Measurements from ENCODE around the gene EPS8.
A peak's percentile ranks its signal among the peaks of the same experiment; 100 is the strongest.
"Not testable (repeated sequence)": the region's sequence is repeated elsewhere in the genome, so short reads cannot be mapped to it uniquely, and the experiment has no call there.

The EPS8 gene

DNA sequence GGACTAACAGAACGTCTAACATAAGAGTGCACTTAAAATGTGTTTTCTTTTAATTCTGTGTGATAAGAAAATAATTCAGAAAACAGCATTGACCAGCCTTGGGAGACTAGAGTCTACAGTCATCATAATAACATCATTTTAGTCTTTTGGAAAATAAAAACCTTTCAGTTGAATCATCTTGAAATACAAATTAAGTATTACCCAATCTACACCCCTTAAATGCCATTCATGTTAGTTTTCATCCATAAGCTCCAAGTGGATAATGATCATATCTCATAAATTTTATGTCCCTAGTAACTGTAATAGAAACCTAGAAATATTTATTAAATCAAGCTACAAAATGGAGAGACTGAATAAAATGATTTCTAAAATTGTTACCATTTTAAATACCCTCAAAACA, 32.4 kb downstream of the EPS8 start:
- DNase-seq (ENCODE audit: low spot score): no peak

GRCh38 chr12:15754233-15754632, 35.0 kb downstream of the EPS8 start:
- no peak for DNase-seq (ENCODE audit: low spot score)

DNA sequence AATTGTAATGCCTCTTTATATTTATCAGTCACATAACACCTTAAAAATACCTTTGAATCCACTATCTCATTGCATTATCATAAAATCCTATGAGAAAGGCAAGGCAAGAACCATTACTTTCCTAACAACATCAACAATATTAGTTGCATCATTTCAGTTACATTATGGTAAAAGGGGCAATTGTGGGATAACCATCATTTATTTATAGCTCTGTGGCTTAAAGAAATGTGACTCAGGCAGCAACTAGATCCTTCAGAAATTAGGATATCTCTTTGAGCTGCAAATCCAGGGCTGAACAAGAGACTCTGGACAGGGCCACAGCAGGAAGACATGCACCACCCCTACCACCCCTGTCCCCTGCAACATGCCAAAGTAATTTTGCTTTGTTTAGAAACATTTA, 36.4 kb downstream of the EPS8 start:
- DNase-seq (ENCODE audit: low spot score): no peak

DNA sequence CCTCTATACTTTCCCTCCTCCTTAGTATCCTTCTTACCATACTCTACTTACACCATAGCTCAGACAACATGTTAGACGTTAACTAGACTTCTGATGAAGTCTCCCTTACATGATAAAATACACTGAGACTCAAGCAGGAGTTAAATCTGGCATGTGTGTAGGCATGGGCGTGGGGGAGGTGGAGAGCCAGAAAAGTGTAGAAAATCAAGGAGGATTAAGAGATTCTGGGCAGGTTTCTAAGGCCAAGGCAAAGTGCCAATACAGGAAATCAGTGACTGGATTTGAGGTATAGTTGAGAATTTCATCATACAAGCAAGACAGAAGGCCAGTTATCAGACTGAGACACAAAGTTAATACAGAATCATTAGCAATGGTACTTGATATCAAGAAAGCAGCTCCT, 37.4 kb downstream of the EPS8 start:
- no peak for DNase-seq (ENCODE audit: low spot score)

DNA sequence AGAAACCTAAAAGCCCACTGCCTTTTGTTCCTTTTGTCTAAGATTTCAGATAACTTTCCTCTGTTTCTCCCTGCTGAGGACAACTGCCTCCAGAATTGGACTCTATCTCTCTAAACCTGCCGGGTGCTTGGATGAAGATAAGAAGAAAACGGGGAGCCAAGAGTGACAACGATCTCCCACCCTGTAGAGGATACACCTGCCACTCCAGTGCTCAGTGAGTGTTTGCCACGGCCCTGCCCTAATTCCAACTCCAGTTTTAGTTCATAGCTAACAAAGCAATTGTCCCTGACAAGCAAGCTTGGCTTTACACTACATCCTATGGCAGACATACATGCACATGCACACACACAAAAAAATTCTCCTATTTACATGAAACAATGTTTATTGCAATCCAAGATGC, 39.3 kb downstream of the EPS8 start:
- no peak for DNase-seq (ENCODE audit: low spot score)

- DNase-seq (ENCODE audit: low spot score): not testable (repeated sequence)
Measured at GRCh38 chr12:15741870-15742269, 47.3 kb downstream of the EPS8 start.

DNA sequence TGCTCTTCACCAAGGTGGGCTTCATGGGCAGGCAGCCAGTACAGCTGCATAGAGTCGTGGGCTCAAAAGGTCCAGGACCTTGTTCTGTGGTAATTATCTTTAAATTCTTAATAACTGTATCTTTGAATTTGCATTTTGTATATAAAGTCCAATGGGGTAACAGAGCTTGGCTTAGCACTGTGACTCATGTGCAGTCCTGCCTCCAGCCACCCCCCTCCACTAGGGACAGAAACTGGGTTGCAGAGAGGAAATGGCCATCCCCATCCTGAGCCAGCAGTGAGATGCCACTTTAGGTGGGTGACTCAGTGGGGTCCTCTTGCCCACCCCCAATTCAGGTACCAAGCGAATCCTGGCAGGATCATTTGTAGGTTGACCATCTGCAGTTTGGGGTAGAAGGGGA, 48.1 kb downstream of the EPS8 start:
- DNase-seq (ENCODE audit: low spot score): peak; percentile 24

- not testable (repeated sequence) for DNase-seq (ENCODE audit: low spot score)
Measured at GRCh38 chr12:15740389-15740788, 48.8 kb downstream of the EPS8 start.

- no peak for DNase-seq (ENCODE audit: low spot score)
Measured at GRCh38 chr12:15738438-15739015, 50.7 kb downstream of the EPS8 start.

DNA sequence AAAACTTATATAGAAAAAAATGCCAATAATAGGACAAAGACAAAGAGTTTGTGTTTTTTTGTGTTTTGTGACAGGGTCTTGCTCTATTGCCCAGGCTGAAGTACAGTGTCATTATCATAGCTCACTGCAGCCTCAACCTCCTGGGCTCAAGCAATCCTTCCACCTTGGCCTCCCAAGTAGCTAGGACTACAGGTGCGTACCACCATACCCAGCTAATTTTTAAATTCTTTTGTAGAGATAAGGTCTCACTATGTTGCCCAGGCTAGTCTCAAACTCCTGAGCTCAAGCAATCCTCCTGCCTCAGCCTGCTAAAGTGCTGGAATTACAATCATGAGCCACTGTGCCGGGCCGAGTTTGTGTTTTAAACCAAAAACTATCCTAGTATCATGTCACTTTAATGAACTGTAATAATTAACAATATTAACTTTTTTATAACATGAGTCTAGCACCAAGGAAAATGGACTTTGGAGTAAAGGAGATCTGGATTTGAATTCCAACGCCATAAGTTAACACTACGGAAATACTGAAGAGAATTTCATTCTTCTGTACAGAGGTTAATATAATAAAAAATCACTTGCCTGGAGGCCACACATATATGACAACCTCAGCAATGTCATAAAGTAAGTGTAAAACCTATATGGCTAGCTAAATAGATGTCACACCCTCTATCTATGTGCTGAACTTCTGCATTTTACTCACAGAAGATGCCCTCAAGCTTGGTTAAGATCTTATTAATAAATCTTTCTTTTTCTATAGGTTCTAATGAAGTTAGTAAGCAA, 53.2 kb downstream of the EPS8 start:
- no peak for DNase-seq (ENCODE audit: low spot score)

DNA sequence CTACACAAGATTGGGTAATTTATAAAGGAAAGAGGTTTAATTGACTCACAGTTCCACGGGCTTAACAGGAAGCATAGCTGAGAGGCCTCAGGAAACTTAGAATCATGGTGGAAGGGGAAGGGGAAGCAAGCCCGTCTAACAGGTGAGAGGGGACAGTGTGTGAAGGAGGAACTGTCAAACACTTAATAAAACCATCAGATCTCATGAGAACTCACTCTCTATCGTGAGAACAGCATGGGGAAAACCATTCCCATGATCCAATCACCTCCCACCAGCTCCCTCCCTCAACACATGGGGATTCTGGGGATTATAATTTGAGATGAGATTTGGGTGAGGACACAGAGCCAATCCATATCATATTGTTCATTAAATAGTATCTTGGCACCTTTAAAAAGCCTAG, 56.1 kb downstream of the EPS8 start:
- DNase-seq (ENCODE audit: low spot score): no peak

GRCh38 chr12:15732341-15733061, 56.7 kb downstream of the EPS8 start:
- no peak for DNase-seq (ENCODE audit: low spot score)

DNA sequence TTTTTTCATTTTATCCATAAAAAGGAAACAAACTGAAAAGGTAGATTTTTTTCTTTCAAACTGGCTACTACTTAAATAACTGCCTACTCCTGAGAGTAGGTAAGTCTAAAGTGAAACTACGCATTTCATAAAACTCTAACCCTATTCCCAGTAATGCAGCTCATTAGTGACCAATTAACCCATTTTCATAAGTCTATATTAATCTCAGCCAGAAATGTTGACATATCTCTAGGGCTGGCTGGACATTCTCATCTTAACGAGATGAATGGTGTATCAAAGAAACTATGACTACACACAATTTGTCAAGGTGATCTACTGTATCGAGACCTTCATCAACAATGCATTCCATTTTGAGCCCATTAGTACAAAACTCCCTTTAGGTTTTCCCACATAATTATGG, 57.2 kb downstream of the EPS8 start:
- no peak for DNase-seq (ENCODE audit: low spot score)

- DNase-seq (ENCODE audit: low spot score): no peak
Measured at GRCh38 chr12:15729097-15729496, 60.1 kb downstream of the EPS8 start.

- peak; percentile 46 for DNase-seq (ENCODE audit: low spot score)
Measured at GRCh38 chr12:15728118-15728598, 61.0 kb downstream of the EPS8 start.

- no peak for DNase-seq (ENCODE audit: low spot score)
Measured at GRCh38 chr12:15726878-15727150, 62.4 kb downstream of the EPS8 start.

DNA sequence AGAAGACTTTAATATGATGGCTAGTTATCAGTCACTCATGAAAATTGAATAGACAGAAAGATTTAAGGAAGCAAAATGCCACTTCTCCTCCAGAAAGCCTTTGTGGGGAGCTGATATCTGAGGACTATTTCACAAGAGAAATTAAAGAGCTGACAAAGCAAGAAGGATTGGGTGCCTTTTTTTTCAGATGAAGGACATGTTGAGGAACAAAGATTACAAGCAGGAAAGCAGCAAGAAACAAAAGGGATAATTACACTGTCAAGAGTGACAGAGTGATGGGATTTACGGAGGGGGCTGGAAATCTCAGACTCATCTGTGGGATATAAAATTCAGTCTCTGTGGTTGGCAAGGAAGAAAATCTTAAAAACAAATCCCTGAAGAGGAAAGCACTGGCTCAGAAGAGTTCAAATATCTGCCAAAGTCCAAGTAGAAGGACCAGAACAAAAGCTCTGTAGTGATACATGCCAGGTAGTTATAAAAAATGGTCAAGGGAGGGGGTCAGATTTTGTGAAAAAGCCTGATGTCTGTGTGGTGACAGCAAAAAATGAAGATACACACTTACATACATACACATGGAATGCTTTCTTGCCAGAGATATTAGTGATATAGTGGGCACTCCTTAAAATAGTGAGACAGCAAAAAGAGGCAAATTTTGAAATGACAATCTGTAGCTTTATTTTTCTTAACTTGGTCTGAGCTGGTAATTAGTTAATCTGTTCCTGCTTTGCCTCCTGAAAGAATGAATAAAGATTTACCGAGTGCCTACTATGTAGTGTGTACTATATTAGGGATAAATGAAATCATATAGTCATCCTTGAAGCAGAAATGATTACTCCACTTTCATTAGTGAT, 62.9 kb downstream of the EPS8 start:
- DNase-seq (ENCODE audit: low spot score): no peak

DNA sequence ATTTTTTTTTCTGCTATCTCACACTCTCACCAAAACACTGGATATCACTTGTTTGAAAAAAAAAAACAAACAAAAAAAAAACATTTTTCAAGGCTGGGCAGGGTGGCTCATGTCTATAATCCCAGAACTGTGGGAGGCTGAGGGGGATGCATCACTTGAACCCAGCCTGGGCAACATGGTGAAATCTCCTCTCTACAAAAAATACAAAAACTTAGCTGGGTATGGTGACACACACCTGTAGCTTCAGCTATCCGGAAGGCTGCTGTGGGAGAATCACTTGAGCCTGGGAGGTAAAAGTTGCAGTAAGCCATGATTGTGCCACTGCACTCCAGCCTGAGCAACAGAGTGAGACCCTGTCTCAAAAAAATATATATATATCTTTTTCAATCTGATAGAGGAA, 66.2 kb downstream of the EPS8 start:
- no peak for DNase-seq (ENCODE audit: low spot score)

- DNase-seq (ENCODE audit: low spot score): no peak
Measured at GRCh38 chr12:15721316-15722115, 67.7 kb downstream of the EPS8 start.

- DNase-seq (ENCODE audit: low spot score): no peak
Measured at GRCh38 chr12:15720295-15720694, 68.9 kb downstream of the EPS8 start.

GRCh38 chr12:15719230-15719629, 70.0 kb downstream of the EPS8 start:
- no peak for DNase-seq (ENCODE audit: low spot score)
